Measurements from ENCODE around the gene HYAL1.

HYAL1 gene

GRCh38 chr3:50341537-50341936 is 38.2 kb upstream of the HYAL1 start:
- H3K4me1 Mint-ChIP-seq, result peaks cover 32% of the 10 kb centered on the region
- no peak overlapping the region for H3K27ac Mint-ChIP-seq
- H3K4me3 Mint-ChIP-seq, result no peak overlapping the region
- DNase-seq, result no peak
- TF ChIP-seq, protein P1, sequence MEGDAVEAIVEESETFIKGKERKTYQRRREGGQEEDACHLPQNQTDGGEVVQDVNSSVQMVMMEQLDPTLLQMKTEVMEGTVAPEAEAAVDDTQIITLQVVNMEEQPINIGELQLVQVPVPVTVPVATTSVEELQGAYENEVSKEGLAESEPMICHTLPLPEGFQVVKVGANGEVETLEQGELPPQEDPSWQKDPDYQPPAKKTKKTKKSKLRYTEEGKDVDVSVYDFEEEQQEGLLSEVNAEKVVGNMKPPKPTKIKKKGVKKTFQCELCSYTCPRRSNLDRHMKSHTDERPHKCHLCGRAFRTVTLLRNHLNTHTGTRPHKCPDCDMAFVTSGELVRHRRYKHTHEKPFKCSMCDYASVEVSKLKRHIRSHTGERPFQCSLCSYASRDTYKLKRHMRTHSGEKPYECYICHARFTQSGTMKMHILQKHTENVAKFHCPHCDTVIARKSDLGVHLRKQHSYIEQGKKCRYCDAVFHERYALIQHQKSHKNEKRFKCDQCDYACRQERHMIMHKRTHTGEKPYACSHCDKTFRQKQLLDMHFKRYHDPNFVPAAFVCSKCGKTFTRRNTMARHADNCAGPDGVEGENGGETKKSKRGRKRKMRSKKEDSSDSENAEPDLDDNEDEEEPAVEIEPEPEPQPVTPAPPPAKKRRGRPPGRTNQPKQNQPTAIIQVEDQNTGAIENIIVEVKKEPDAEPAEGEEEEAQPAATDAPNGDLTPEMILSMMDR (IDR thresholded peaks at IDR 0.05), result no peak
- peaks cover 4% of the 10 kb centered on the region for H3K9me3 Mint-ChIP-seq
- H3K27me3 Mint-ChIP-seq (ENCODE audit: low read depth, poor library complexity), result peaks cover 89% of the 10 kb centered on the region
- no peaks in the 10 kb centered on the region for H3K36me3 Mint-ChIP-seq (ENCODE audit: low read depth)

DNA sequence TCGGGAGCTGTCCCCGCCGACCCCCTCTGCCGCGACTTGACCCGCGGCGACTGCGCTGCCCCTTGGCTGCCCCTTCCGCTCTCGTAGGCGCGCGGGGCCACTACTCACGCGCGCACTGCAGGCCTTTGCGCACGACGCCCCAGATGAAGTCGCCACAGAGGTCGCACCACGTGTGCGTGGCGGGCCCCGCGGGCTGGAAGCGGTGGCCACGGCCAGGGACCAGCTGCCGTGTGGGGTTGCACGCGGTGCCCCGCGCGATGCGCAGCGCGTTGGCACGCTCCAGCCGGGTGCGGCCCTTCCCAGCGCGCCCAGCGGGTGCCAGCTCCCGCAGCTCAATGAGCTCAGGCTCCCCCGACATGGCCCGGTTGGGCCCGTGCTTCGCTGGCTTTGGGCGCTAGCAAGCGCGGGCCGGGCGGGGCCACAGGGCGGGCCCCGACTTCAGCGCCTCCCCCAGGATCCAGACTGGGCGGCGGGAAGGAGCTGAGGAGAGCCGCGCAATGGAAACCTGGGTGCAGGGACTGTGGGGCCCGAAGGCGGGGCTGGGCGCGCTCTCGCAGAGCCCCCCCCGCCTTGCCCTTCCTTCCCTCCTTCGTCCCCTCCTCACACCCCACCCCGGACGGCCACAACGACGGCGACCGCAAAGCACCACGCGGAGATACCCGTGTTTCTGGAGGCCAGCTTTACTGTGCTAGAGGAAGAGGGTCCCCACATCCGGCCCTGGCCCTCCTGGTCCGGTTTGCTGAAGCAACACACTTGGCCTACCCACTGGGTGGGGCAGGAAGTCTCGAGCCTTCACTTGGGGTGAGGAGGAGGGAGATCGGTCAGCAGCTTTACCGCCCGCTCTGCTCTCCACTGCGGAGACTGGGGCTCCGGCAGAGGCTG is 37.3 kb upstream of the HYAL1 start, which contains the start of gene RASSF1:
TSS of gene RASSF1 (minus strand) at position 389 of the 882 bp plus-strand sequence. CDS start at position 358, 31 bp downstream.
- Mint-ChIP-seq H3K27ac (no peak within 1 kb of the TSS), H3K4me3 (peak within 1 kb of the TSS; percentile 61), H3K27me3 (ENCODE audit: low read depth, poor library complexity) (peaks cover 80% of the 10 kb centered on the region), H3K9me3 (peaks cover 4% of the 10 kb centered on the region), H3K36me3 (ENCODE audit: low read depth) (no peaks in the 10 kb centered on the region), H3K4me1 (peaks cover 36% of the 10 kb centered on the region)
- TF ChIP-seq, protein P1 (IDR thresholded peaks at IDR 0.05), result no peak
- no peak for DNase-seq

GRCh38 chr3:50340147-50340447 is 36.7 kb upstream of the HYAL1 start:
- no peak for DNase-seq
- Mint-ChIP-seq H3K27me3 (ENCODE audit: low read depth, poor library complexity) (peaks cover 74% of the 10 kb centered on the region), H3K4me1 (peaks cover 41% of the 10 kb centered on the region), H3K27ac (no peak overlapping the region), H3K9me3 (peaks cover 4% of the 10 kb centered on the region), H3K36me3 (ENCODE audit: low read depth) (no peaks in the 10 kb centered on the region), H3K4me3 (peak overlapping the region; percentile 25)
- TF ChIP-seq, protein P1 (IDR thresholded peaks at IDR 0.05), result no peak

- Mint-ChIP-seq H3K27me3 (ENCODE audit: low read depth, poor library complexity) (peaks cover 69% of the 10 kb centered on the region), H3K27ac (no peak overlapping the region)
- DNase-seq, result no peak
Measured at GRCh38 chr3:50339485-50340146, 36.2 kb upstream of the HYAL1 start.

GRCh38 chr3:50338965-50339364 is 35.6 kb upstream of the HYAL1 start:
- Mint-ChIP-seq H3K9me3 (peaks cover 2% of the 10 kb centered on the region), H3K27ac (no peak overlapping the region), H3K4me1 (peaks cover 50% of the 10 kb centered on the region), H3K36me3 (ENCODE audit: low read depth) (no peaks in the 10 kb centered on the region), H3K4me3 (peak overlapping the region; percentile 94), H3K27me3 (ENCODE audit: low read depth, poor library complexity) (peaks cover 63% of the 10 kb centered on the region)
- no peak for DNase-seq
- TF ChIP-seq, protein P1 (IDR thresholded peaks at IDR 0.05), result no peak

More at GRCh38 chr3:50339485-50340146, 36.2 kb upstream of the HYAL1 start:
- no peaks in the 10 kb centered on the region for H3K36me3 Mint-ChIP-seq (ENCODE audit: low read depth)
- TF ChIP-seq, protein P1 (IDR thresholded peaks at IDR 0.05), result no peak
- H3K4me3 Mint-ChIP-seq, result peak overlapping the region; percentile 61
- H3K4me1 Mint-ChIP-seq, result peaks cover 43% of the 10 kb centered on the region
- H3K9me3 Mint-ChIP-seq, result peaks cover 4% of the 10 kb centered on the region
